HepG2 (cell line): ENCODE measurements around the gene DBNDD2. TPM values are rescaled to one million over a fixed set of nuclear protein-coding genes. Genes with fewer than 3 reads are reported as not detected.

Source experiments
- ATF7 ChIP-seq, 2 experiments: fragments of 450-650 bp in 1 of 2; sonication (generic) in 1 of 2; formaldehyde crosslinking in 1 of 2; IDR thresholded peaks; 2 replicates each; pipeline versions ENCODE4 v1.4.0 to v1.6.1; 2016 to 2020; ENCODE audit warnings: antibody characterized with exemption in 1 of 2, mild to moderate bottlenecking in 1 of 2, missing genetic modification reagents in 1 of 2
- CEBPG ChIP-seq: IDR thresholded peaks from 2 replicates; pipeline ENCODE4 v1.6.1; 2016
- GFI1 ChIP-seq: sonication (generic); formaldehyde crosslinking; IDR thresholded peaks from 2 replicates; pipeline ENCODE4 v1.5.0; 2020; ENCODE audit warnings: missing genetic modification reagents, mild to moderate bottlenecking, borderline replicate concordance
- HMG20A ChIP-seq: IDR thresholded peaks from 2 replicates; pipeline ENCODE4 v1.6.1; 2016; ENCODE audit warnings: borderline replicate concordance
- MIER3 ChIP-seq: IDR thresholded peaks from 2 replicates; pipeline ENCODE4 v1.6.1; 2016; ENCODE audit warnings: missing compliant biosample characterization, borderline replicate concordance
- NR2C2 ChIP-seq: sonication (generic); formaldehyde crosslinking; IDR thresholded peaks from 2 replicates; pipeline ENCODE4 v1.4.0; 2020; ENCODE audit warnings: missing genetic modification reagents, mild to moderate bottlenecking, moderate library complexity, borderline replicate concordance
- PRPF4 ChIP-seq: fragments of 200-400 bp; formaldehyde crosslinking; IDR thresholded peaks from 2 replicates; pipeline ENCODE4 v1.6.1; 2016; ENCODE audit warnings: low read length, low read depth; ENCODE audit not compliant: poor library complexity, severe bottlenecking
- SATB2 ChIP-seq: sonication (generic); formaldehyde crosslinking; IDR thresholded peaks from 2 replicates; pipeline ENCODE4 v1.5.0; 2020; ENCODE audit warnings: missing genetic modification reagents
- THAP9 ChIP-seq: sonication (generic); formaldehyde crosslinking; IDR thresholded peaks from 2 replicates; pipeline ENCODE4; 2020; ENCODE audit warnings: missing genetic modification reagents, mild to moderate bottlenecking, borderline replicate concordance
- ZBTB8A ChIP-seq: sonication (generic); formaldehyde crosslinking; IDR thresholded peaks from 2 replicates; pipeline ENCODE4 v1.4.0; 2020; ENCODE audit warnings: mild to moderate bottlenecking, low read depth, missing genetic modification reagents, borderline replicate concordance
- ZNF101 ChIP-seq: sonication (generic); formaldehyde crosslinking; IDR thresholded peaks from 2 replicates; pipeline ENCODE4 v1.4.0; 2020; ENCODE audit warnings: mild to moderate bottlenecking, low read depth, missing genetic modification reagents, borderline replicate concordance
- ZNF274 ChIP-seq: sonication (generic); formaldehyde crosslinking; IDR thresholded peaks from 2 replicates; pipeline ENCODE4 v1.5.1; 2020; ENCODE audit warnings: mild to moderate bottlenecking, missing genetic modification reagents
- ZNF749 ChIP-seq: sonication (generic); formaldehyde crosslinking; IDR thresholded peaks from 2 replicates; pipeline ENCODE4 v1.8.0; 2022; ENCODE audit warnings: mild to moderate bottlenecking, missing genetic modification reagents, moderate library complexity, borderline replicate concordance
- polyA plus RNA-seq, 8 experiments: library from polyadenylated mRNA; depleted of rRNA in 3 of 8; stranded (reverse) in 7 of 8; unstranded in 1 of 8; fragments of >200 nt; fragmentation: Illumina TruSeq in 4 of 8; extraction: Trizol in 4 of 8; gene quantifications; 2 replicates each; pipeline versions ENCODE4 v1.2.1 to v1.2.3, GENCODE V29; 2011 to 2016; ENCODE audit warnings: low read depth in 4 of 8, missing spikeins in 1 of 8, mixed read lengths in 1 of 8; ENCODE audit not compliant: insufficient read depth in 1 of 8
- total RNA-seq, 5 experiments: library from RNA; depleted of rRNA; stranded (reverse); fragments of >200 nt; fragmentation: Illumina TruSeq; extraction: Trizol; gene quantifications; 2 replicates each; pipeline ENCODE4 v1.2.3, GENCODE V29; 2016; ENCODE audit warnings: low read depth in 1 of 5
- TF ChIP-seq, protein P1 (sequence below): sonication (generic); formaldehyde crosslinking; IDR thresholded peaks from 2 replicates; pipeline ENCODE4 v1.4.0; 2020; ENCODE audit warnings: missing genetic modification reagents
- TF ChIP-seq, protein P2 (sequence below): sonication (generic); formaldehyde crosslinking; IDR thresholded peaks from 2 replicates; pipeline ENCODE4 v1.8.1; 2022; ENCODE audit warnings: mild to moderate bottlenecking, missing genetic modification reagents
- TF ChIP-seq, protein P3 (sequence below): IDR thresholded peaks from 2 replicates; pipeline ENCODE4 v1.6.1; 2016; ENCODE audit warnings: mild to moderate bottlenecking, missing biosample characterization, missing genetic modification reagents

DBNDD2 gene
- total and polyA plus RNA-seq, 2 of the 13 experiments (the other 11 are each of a cell fraction or from before 2014, with no cell fraction given): 16.7 to 47.6 TPM

DNA sequence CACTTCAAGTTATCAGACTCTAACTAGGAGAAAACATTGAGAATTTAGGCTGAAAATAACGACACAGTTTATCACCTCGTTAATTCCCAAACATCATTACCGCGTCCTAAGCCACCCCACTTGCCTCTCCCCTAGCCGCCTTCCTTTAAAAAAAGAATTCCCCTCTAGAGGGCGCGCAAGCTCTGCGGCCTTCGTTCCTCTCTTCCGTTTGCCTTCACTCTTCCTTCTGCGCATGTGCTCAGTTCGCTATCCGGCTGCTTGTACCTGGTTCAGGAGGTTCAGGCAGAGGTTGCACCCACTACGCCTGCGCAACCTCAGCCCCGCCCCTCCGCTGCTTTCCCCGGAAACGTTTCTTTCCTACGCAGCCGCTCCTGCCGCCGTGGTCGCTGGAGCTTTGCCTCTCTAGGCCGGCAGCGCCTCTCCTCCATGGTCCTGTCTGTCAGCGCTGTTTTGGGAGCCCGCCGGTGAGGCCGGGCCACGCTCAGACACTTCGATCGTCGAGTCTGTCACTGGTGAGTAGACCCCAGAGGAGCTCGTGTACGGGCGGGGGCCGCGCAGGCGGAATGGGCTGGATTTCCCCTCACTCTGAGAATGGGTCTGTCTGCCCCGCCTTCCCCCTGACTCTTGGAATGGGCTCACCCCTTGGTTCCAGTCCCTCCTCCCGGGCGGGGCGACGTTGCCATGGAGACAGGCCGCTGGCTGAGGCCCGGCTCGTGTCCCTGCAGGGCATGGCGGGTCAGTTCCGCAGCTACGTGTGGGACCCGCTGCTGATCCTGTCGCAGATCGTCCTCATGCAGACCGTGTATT is 45.1 kb upstream of the DBNDD2 start, which contains the start of gene SYS1 (continued):
- TF ChIP-seq, protein P1, sequence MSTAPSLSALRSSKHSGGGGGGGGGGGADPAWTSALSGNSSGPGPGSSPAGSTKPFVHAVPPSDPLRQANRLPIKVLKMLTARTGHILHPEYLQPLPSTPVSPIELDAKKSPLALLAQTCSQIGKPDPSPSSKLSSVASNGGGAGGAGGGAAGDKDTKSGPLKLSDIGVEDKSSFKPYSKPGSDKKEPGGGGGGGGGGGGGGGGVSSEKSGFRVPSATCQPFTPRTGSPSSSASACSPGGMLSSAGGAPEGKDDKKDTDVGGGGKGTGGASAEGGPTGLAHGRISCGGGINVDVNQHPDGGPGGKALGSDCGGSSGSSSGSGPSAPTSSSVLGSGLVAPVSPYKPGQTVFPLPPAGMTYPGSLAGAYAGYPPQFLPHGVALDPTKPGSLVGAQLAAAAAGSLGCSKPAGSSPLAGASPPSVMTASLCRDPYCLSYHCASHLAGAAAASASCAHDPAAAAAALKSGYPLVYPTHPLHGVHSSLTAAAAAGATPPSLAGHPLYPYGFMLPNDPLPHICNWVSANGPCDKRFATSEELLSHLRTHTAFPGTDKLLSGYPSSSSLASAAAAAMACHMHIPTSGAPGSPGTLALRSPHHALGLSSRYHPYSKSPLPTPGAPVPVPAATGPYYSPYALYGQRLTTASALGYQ (CRISPR knock-in tag): peak; percentile 43; the same call in 1 of the 2 replicates
- TF ChIP-seq ZNF274 (peak; percentile 92; the same call in 1 of the 2 replicates), CEBPG (CRISPR knock-in tag) (peak; percentile 56), ATF7 (IDR thresholded peaks at IDR 0.05) (no peak), ATF7 (CRISPR knock-in tag; IDR thresholded peaks at IDR 0.05) (peak; percentile 92), SATB2 (CRISPR knock-in tag) (no peak; the same call in 1 of the 2 replicates), GFI1 (CRISPR knock-in tag) (no peak), PRPF4 (no peak), HMG20A (CRISPR knock-in tag) (no peak), ZNF101 (CRISPR knock-in tag) (peak; percentile 89; the same call in 1 of the 2 replicates), NR2C2 (CRISPR knock-in tag) (peak; percentile 99), THAP9 (CRISPR knock-in tag) (peak; percentile 100), ZBTB8A (CRISPR knock-in tag) (peak; percentile 52; the same call in 1 of the 2 replicates), MIER3 (CRISPR knock-in tag) (peak; percentile 96), ZNF749 (CRISPR knock-in tag) (peak; percentile 97)
- TF ChIP-seq, protein P2, sequence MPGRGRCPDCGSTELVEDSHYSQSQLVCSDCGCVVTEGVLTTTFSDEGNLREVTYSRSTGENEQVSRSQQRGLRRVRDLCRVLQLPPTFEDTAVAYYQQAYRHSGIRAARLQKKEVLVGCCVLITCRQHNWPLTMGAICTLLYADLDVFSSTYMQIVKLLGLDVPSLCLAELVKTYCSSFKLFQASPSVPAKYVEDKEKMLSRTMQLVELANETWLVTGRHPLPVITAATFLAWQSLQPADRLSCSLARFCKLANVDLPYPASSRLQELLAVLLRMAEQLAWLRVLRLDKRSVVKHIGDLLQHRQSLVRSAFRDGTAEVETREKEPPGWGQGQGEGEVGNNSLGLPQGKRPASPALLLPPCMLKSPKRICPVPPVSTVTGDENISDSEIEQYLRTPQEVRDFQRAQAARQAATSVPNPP (CRISPR knock-in tag): no peak
- TF ChIP-seq, protein P3, sequence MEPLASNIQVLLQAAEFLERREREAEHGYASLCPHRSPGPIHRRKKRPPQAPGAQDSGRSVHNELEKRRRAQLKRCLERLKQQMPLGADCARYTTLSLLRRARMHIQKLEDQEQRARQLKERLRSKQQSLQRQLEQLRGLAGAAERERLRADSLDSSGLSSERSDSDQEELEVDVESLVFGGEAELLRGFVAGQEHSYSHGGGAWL (CRISPR knock-in tag): peak; percentile 93
